Activated CD4-positive, alpha-beta T cell treated with anti-CD3 and anti-CD28 coated beads, Interleukin-2, amount 10 ng/mL, durations not matched to agents 24 days and 14 days (primary cell): ENCODE results near the gene AOX1. TPM values are rescaled to one million over a fixed set of nuclear protein-coding genes. Genes with fewer than 3 reads are reported as not detected.
"Not testable (repeated sequence)": the region's sequence is repeated elsewhere in the genome, so short reads cannot be mapped to it uniquely, and the experiment has no call there.

Experiments used
- DNase-seq: peaks from one replicate; pipeline ENCODE4 v3.0.0; 2022
- H3K27ac Mint-ChIP-seq: one replicate; pipeline ENCODE4 v1.8.0; 2022; ENCODE audit warnings: mild to moderate bottlenecking, mixed read lengths
- H3K27me3 Mint-ChIP-seq: one replicate; pipeline ENCODE4 v1.8.0; 2022; ENCODE audit warnings: mixed read lengths
- H3K36me3 Mint-ChIP-seq: one replicate; pipeline ENCODE4 v1.8.0; 2022; ENCODE audit warnings: low read depth, mild to moderate bottlenecking, mixed read lengths
- H3K4me1 Mint-ChIP-seq: one replicate; pipeline ENCODE4 v1.8.0; 2021; ENCODE audit warnings: mixed read lengths
- H3K4me3 Mint-ChIP-seq: one replicate; pipeline ENCODE4 v1.8.0; 2022; ENCODE audit warnings: mild to moderate bottlenecking, moderate library complexity, mixed read lengths
- H3K9me3 Mint-ChIP-seq: one replicate; pipeline ENCODE4 v1.8.0; 2021; ENCODE audit warnings: mixed read lengths
- intact Hi-C: fragments of 100-400 bp; cut with micrococcal nuclease; formaldehyde crosslinking; loops from one replicate; pipeline ENCODE4 v1.15.1; 2023
- total RNA-seq: library from RNA; stranded (reverse); gene quantifications from 2 replicates; pipeline ENCODE4 v1.2.3, GENCODE V29; 2022

Gene AOX1
- total RNA-seq, 1 donor from 2014 or later = 0.26 TPM

DNA sequence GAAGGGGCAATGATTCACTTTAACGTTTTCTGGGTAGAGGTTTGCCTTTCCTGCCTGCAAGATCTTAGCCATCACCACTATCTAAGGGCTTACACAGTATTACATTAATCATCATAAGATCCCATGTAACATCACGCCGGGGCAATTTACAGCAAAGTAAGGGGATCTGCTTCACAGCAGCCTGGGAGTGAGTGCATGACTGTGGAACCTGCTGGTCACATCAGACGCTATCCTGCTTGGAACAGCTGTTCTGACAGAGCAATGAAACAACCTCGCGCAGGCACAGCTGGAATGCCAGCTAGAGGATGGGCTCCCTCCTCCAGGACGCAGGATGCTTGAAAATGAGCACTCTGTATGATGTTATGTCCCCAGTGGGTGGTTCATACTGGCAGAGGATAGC, 89.0 kb downstream of the AOX1 start:
- Mint-ChIP-seq H3K27ac (no peak overlapping the region), H3K4me1 (peaks cover 10% of the 10 kb centered on the region), H3K27me3 (peaks cover 13% of the 10 kb centered on the region), H3K36me3 (no peaks in the 10 kb centered on the region), H3K4me3 (no peak overlapping the region), H3K9me3 (no peaks in the 10 kb centered on the region)
- DNase-seq = no peak
- intact Hi-C loops = no loop called here

DNA sequence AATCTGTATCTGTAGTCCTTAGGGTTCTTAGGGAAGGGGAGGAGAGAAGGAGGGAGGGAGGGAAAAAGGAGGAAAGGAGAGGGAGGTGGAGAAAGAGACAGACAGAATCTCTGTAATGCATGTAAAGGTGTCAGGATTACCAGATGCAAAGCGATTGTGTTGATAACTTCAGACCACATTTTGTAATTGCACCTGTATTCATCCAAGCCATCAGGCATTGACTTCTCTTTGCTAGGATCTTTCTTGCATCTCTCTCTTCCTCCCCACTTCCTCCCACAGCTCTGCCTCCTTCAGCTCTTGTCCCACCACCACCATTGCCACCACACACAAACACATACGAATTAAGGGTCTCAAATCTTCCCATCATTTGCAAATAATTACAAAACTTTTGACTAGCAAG, 91.4 kb downstream of the AOX1 start:
- no peaks in the 10 kb centered on the region for H3K9me3 Mint-ChIP-seq
- intact Hi-C loops = no loop called here
- H3K27me3 Mint-ChIP-seq = peaks cover 13% of the 10 kb centered on the region
- DNase-seq = no peak
- H3K4me1 Mint-ChIP-seq = peaks cover 10% of the 10 kb centered on the region
- H3K4me3 Mint-ChIP-seq = no peak overlapping the region
- no peaks in the 10 kb centered on the region for H3K36me3 Mint-ChIP-seq
- no peak overlapping the region for H3K27ac Mint-ChIP-seq

DNA sequence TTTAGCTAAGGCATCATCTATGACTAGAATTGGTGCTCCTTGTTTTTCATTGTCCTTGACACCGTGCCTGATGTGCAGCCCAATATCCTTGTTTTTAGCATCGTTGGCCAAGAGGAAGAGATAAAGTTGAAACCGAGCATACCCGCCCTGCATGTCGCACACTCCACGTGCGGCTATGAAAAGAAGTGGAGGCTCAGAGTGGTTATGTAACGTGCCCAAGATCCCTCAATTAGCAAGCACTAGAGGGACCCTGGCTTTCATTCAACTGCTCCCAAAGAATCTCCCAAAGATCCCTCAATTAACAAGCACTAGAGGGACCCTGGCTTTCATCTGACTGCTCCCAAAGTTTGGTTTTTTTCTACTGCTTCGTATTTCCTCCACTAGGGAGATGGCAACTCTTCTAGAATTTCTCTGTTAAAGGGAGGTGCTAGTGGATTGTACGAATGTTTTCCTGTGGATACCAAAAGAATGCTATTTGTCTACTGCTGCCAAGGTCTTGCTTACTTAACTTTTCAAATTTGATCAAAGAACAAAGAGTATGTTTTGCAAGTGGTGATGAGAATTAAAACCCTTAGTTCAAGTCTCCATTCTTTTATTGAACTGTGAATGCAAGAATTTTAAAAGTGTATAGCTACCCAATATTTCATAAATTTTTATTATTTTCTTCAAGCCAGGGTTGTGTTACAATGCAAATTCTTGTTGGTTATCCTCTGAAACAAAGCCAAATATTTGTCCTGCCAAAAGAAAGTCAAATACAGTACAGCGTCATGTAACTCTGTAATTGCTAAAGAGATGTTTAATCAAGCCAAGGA, 92.1 kb downstream of the AOX1 start:
- peaks cover 13% of the 10 kb centered on the region for H3K27me3 Mint-ChIP-seq
- H3K27ac Mint-ChIP-seq = no peak overlapping the region
- peaks cover 8% of the 10 kb centered on the region for H3K4me1 Mint-ChIP-seq
- DNase-seq = no peak
- H3K4me3 Mint-ChIP-seq = no peak overlapping the region
- intact Hi-C loops = no loop called here
- no peaks in the 10 kb centered on the region for H3K36me3 Mint-ChIP-seq
- H3K9me3 Mint-ChIP-seq = no peaks in the 10 kb centered on the region

DNA sequence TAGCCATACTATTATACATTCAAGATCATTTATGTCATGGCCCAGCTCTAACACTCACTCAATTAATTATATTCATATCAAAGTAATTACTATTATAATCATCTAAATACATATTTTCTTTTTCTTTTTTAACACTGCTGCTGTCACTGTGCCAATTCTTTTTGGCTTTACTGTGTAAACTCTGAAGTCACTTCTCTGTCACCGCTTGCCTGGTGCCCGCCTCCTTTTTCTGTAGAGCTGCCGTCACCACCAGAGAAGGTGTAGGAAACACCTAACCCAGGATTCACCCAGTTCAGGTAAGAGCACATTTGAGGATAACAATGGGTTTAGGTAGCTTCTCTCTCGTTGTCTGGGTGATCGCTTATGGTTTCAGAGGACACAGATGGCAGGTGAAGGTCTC, 93.3 kb downstream of the AOX1 start:
- Mint-ChIP-seq H3K36me3 (no peaks in the 10 kb centered on the region), H3K4me1 (no peaks in the 10 kb centered on the region), H3K9me3 (no peaks in the 10 kb centered on the region), H3K27ac (no peak overlapping the region), H3K27me3 (peaks cover 13% of the 10 kb centered on the region), H3K4me3 (no peak overlapping the region)
- intact Hi-C loops = no loop called here
- DNase-seq = no peak

DNA sequence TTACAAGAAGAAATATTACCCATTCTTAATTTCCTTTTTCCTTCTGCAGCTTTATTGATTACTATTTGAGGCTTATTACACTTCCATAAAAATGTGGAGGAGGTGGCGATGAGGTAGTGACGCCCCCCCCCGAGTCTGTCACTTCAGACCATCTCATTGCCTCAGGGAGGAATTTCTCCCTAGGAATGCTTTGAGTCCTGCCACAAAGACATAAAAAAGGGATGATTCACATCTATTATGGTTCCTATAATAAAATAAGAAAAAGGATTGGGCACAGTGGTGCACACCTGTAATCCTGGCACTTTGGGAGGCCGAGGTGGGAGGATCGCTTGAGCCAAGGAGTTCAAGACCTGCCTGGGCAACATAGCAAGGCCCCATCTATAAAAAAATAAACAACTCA, 93.7 kb downstream of the AOX1 start:
- H3K27me3 Mint-ChIP-seq = peaks cover 13% of the 10 kb centered on the region
- no peak overlapping the region for H3K27ac Mint-ChIP-seq
- DNase-seq = no peak

DNA sequence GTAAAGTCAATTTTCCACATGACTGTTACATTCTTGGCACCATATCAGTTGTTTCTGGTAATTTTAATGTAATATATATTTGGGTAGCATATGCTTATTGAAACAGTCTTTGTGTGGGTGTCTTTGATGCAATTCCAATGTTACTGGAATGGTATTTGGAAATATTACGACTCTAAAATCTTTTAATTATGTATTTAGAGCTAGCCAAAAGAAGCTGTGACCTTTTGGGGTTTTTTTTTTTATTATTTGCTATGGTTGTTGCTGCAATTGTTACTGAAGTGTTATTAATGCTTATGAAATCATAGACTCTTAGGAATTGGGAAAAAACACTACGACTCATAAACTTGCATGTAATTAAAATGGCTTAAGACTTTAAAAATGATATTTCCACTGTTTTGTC, 95.9 kb downstream of the AOX1 start:
- no peak for DNase-seq
- intact Hi-C loops = no loop called here
- no peaks in the 10 kb centered on the region for H3K9me3 Mint-ChIP-seq
- H3K4me1 Mint-ChIP-seq = no peaks in the 10 kb centered on the region
- no peaks in the 10 kb centered on the region for H3K36me3 Mint-ChIP-seq
- H3K27ac Mint-ChIP-seq = no peak overlapping the region
- H3K27me3 Mint-ChIP-seq = peaks cover 13% of the 10 kb centered on the region
- H3K4me3 Mint-ChIP-seq = no peak overlapping the region

More for the DNA sequence above, 93.7 kb downstream of the AOX1 start:
- no peaks in the 10 kb centered on the region for H3K9me3 Mint-ChIP-seq
- intact Hi-C loops = no loop called here
- H3K36me3 Mint-ChIP-seq = no peaks in the 10 kb centered on the region
- H3K4me1 Mint-ChIP-seq = no peaks in the 10 kb centered on the region
- no peak overlapping the region for H3K4me3 Mint-ChIP-seq

DNA sequence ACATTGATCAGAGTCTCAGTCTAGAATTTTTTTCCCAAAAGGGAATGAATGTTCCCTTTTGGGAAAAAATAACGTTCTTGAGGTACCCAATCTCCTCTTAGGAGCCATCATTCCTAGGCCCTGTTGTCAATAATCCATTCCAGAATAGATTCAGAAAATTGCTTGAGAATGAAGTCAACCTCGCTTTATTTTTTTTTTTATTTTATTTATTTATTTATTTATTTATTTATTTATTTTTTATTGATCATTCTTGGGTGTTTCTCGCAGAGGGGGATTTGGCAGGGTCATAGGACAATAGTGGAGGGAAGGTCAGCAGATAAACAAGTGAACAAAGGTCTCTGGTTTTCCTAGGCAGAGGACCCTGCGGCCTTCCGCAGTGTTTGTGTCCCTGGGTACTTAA, 96.6 kb downstream of the AOX1 start:
- H3K27me3 Mint-ChIP-seq, H3K36me3 Mint-ChIP-seq, H3K27ac Mint-ChIP-seq, H3K4me3 Mint-ChIP-seq, H3K9me3 Mint-ChIP-seq, DNase-seq, H3K4me1 Mint-ChIP-seq, intact Hi-C loops: not testable (repeated sequence)

DNA sequence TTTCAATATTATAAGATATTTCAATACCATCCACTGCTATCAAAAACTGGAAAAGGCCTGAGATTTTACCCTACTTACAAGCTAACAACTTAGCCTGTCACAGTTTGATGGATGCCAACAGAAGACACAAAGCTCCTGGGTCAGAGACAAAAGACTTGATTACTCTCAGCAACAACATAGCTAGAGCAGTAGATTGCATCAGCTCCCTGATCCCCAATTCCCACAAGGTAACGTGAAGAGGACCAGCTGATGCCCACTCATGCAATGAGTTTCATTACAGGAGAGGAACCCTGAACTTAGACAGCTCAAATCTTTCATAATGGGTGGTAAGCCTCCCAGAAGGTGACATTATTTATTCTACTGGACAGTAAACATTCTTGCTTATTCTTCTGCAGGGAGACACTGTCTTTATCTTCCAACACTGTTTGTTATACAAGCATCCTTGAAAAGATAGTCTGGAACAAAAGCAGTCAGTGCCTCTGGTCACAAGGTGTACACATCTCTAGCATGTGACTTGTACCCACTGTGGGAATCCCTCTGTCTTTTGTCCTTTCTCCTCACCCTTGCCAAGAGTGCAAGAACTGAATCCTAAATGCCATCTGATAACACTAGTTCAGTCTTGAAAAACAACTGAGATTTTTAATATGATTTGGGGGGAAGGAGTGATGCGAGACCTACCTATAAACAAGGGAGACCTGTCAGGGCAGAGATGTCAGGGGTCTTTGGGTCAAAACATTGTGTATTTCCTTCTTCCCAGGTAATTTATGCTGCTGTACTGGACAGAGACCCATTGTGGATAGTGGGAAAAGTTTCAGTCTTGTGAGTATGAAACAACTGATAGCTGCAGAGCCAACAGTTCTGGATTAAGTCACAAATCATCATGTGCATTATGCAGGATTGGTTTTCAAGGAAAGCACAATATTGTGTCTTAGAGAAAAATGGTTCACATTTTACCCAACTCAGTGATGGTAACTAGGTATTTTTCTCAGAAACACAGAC, 102.4 kb downstream of the AOX1 start:
- Mint-ChIP-seq H3K36me3 (no peaks in the 10 kb centered on the region), H3K9me3 (no peaks in the 10 kb centered on the region), H3K4me1 (peaks cover 6% of the 10 kb centered on the region), H3K27ac (no peak overlapping the region), H3K27me3 (peaks cover 2% of the 10 kb centered on the region), H3K4me3 (no peak overlapping the region)
- no peak for DNase-seq
- intact Hi-C loops = no loop called here

DNA sequence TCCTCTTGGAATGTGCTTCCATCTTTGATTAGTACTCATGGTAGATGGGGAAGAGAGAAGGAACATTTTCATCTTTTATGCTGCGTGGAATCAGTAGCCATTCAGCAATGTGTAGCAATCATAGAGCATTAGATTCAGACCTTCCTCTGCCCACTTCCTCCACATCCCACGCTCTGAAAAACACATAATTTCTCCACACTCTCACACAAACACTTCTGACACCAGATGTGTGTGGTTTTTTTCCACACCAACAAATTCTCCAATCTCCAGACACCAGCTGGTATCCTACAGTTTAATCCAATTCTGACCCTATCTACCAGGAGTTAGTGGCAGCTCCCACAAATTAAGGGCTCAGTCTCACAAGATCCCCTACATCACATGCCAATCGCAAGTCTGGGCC, 103.3 kb downstream of the AOX1 start:
- no peak overlapping the region for H3K4me3 Mint-ChIP-seq
- intact Hi-C loops = no loop called here
- peaks cover 2% of the 10 kb centered on the region for H3K27me3 Mint-ChIP-seq
- H3K36me3 Mint-ChIP-seq = no peaks in the 10 kb centered on the region
- peaks cover 6% of the 10 kb centered on the region for H3K4me1 Mint-ChIP-seq
- no peak overlapping the region for H3K27ac Mint-ChIP-seq
- DNase-seq = no peak
- no peaks in the 10 kb centered on the region for H3K9me3 Mint-ChIP-seq

DNA sequence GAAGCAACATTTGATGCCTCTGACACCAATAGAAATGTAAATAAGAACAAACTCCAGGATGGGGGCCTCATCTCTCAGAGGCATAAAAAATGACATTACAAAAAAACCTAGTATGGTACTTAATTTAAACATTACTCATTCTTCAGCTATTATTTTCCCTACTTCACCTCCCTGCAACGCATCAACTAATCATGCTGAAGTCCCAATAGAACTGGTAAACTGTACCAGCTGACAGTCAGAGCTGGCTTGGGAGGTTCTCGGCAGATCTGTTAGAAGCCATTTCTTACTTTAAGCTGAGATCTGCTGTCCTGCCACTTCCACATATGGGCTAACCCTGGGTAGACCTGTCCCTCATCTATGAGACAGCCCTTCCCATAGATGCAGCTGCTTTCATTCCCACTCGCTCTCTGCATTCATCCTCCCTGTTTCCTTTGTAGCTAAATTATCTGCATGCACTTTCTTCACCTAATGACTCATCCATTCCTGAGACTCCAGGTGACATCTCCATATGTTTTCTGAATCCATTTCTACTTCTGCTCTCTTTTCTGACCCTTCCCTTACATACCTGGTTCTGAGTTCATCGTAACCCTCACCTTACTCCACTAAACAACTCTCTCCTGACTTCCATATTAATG, 108.1 kb downstream of the AOX1 start:
- no peak for DNase-seq
- Mint-ChIP-seq H3K27me3 (no peaks in the 10 kb centered on the region), H3K36me3 (no peaks in the 10 kb centered on the region), H3K9me3 (no peaks in the 10 kb centered on the region), H3K4me1 (peaks cover 8% of the 10 kb centered on the region), H3K27ac (no peak overlapping the region), H3K4me3 (no peak overlapping the region)
- intact Hi-C loops = no loop called here

DNA sequence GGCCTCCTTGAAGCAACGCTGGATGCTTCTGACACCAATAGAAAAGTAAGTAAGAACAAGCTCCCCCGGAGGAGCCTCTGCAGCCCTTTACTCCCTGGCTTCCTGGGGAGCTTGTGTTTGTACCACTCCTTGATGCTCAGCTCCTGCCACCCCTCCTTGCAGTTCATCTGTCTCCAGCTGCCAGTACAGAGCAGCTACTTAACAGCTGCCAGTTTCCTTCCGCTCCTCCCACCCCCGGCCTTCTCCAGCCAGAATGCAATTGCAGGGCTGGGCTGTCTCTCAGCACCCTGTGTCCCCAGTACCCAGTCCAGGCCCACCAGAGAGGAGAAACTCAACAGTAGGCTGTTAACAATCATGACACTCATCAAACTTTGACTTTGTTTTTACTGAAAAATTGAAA, 109.4 kb downstream of the AOX1 start:
- H3K27ac Mint-ChIP-seq = no peak overlapping the region
- no peaks in the 10 kb centered on the region for H3K9me3 Mint-ChIP-seq
- peaks cover 6% of the 10 kb centered on the region for H3K4me1 Mint-ChIP-seq
- no peaks in the 10 kb centered on the region for H3K36me3 Mint-ChIP-seq
- DNase-seq = peak; percentile 50
- intact Hi-C loops = no loop called here
- no peaks in the 10 kb centered on the region for H3K27me3 Mint-ChIP-seq
- H3K4me3 Mint-ChIP-seq = no peak overlapping the region

DNA sequence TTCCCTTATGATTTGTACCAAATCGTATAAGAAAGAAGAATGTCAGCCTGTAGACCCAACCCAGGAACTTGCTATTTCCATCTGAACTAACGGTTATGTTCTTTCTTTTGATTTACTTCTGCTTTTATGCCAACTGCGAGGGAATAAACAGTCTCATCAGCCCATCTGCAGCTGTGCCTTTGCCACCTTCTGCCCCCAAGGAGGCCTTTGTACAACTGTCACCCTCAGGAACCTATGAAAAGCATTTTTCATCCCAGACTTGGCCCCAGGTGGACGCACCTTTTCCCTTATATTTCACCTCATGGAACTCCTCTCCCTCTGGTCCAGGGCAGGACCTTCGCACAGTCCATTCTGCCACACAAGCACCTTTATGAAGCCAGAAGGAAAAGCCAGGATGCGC, 109.8 kb downstream of the AOX1 start:
- intact Hi-C loops = no loop called here
- no peak for DNase-seq
- Mint-ChIP-seq H3K4me1 (peaks cover 6% of the 10 kb centered on the region), H3K27me3 (no peaks in the 10 kb centered on the region), H3K9me3 (no peaks in the 10 kb centered on the region), H3K36me3 (no peaks in the 10 kb centered on the region), H3K27ac (no peak overlapping the region), H3K4me3 (no peak overlapping the region)

DNA sequence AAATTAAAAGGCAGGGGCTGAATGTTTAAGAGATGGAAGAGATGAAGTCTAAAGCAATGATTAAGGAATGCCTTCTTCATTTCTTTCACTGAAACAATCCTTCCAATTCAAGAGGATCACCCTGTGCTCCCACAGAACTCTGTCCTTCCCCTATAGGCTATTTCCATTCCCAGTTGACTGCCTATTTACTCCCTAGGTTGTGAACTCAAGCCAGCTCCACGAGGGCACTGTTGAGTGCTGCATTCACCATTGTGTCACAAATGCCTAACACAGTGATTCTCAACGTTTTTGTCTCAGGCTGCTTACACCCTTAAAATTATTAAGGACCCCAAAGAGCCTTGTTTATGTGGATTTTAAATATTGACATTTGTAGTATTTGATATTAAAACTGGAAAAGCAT, 112.4 kb downstream of the AOX1 start:
- Mint-ChIP-seq H3K27me3 (no peaks in the 10 kb centered on the region), H3K4me1 (peaks cover 14% of the 10 kb centered on the region), H3K4me3 (no peak overlapping the region), H3K27ac (no peak overlapping the region), H3K9me3 (no peaks in the 10 kb centered on the region), H3K36me3 (no peaks in the 10 kb centered on the region)
- no peak for DNase-seq
- intact Hi-C loops = no loop called here

DNA sequence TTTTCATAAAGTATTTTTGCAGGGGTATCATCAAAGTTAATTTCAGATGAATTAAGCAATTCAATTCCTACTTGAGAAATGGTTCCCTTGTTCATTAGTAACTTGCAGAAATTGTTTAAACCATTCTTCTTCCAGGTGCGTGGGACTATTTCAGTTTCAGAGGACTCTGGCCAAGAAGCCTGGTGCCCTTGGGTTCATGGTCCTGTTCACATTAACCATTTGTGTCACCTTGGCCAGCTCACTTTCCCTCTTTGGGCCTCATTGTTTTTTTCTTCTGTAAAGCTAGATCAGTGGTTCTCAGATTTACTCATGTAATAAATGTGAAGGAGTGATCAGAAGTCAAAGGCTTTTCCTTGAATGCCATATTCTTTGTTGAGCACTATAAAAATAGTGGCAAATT, 113.5 kb downstream of the AOX1 start:
- Mint-ChIP-seq H3K27me3 (no peaks in the 10 kb centered on the region), H3K27ac (no peak overlapping the region), H3K4me1 (peaks cover 21% of the 10 kb centered on the region), H3K36me3 (no peaks in the 10 kb centered on the region), H3K4me3 (no peak overlapping the region), H3K9me3 (no peaks in the 10 kb centered on the region)
- no peak for DNase-seq
- intact Hi-C loops = no loop called here
